Raji (cell line): ENCODE measurements around the gene SOX21.

ENCODE experiments used
- POLR2A ChIP-seq: IDR thresholded peaks from 2 replicates; pipeline ENCODE4 v1.6.1; 2011; ENCODE audit warnings: low read depth, low read length, control low read depth; ENCODE audit not compliant: insufficient read depth

SOX21 gene

GRCh38 chr13:94711561-94712286, 621 bp downstream of the SOX21 start:
- no peak for TF ChIP-seq POLR2A

DNA sequence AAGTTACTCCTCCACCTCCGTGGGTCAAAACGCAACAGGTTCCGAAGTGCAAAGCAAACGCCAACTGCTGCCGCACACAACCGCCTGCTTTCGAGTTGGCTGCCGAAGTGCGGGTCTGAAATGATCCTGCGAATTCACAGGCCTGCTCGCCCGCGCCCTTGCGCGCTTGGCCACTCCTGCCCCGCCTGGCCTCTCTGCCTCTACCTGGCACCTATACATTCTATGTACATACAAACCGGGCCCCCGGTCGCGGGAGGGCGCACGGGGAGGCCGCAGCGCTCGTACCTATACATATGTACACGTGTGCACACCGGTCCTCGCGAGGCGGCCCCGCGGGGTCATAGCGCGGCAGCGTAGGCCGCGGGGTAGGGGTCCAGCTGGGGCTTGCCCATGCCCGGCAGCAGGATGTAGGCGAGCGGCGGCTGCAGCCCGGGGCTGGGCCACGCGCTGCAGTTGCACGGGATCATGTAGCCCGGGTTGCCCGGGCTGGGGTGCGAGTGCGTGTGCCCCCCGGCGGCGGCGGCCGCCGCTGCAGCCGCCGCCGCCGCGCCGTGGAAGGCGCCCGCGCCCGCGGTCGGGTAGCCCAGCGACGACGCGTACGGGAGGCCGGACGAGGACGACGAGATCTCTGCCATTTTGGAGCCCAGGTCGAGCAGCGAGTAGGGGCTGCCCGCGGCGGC, 1.3 kb downstream of the SOX21 start:
- no peak for TF ChIP-seq POLR2A

DNA sequence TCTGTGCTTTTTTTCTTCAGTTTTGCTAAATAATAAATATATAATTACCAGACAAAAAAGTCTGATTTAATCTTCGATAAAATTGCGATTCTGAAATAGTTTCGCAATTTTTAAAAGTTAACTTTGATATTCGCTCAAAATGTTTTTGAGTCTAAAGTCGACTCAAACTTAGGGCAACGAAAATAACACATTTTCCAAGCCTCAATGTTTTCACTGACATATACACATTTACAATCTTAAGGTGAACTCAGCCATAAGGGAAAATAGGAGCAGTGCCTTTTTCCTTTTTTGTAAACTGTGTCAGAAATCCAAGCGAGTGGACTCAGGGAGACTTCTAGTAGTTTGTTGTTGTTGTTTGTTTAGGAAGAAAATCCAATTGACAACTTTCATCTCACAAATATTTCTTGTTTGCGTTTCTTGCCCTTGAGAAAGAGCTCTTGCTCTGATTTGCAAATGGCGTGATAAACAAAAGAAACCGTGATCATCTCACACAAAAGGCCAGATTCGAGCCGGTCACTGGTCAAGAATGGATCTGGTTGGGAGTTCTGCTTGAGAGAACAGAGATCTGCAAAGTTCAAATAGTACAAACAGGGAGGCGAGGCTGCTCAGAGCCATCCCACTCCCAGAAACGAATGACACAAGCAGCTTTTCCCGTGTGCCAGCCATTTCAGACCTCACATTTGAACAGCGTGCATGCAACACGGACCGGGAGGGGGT, 2.1 kb downstream of the SOX21 start:
- no peak for TF ChIP-seq POLR2A

- no peak for TF ChIP-seq POLR2A
These were observed 3.1 kb downstream of the SOX21 start for GRCh38 chr13:94709001-94709834.

DNA sequence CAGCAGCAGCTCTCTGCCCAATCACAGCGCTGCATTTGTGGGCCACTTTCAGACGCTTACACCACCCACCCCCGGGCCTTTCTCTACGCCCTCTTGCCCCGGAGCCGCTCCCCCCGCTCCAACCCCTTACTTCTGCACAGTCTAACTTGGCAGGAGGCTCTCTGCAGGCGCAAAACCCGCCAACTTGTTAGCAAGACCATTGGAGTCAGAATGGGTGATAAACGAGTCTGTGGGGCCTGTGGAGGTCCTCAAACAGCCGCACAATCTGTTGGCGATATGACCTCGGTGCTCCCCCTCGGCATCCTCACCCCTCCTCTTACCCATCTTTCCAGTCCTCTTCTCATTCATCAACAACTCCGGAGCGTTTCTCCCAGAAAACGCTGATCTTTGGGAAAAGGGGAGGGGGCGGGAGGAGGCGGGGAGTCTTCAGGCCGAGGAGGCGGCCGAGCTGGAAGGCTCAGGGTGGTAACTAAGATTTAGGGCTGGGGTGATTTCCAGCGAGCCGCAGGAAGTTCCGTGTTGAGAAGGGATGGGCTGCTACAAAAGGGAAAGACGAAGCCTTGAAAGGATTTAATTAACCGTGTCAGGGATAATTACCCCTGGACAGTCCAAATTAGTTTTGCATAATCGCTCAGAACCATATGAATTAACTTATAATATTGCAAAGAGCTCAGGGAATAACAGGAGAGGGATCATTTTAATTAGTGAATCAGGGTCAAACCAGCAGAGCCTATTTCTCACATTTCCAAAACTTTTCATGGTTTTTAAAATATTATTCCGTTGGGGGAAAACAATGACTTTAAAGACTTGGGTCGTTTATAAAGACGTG, 4.1 kb downstream of the SOX21 start:
- TF ChIP-seq POLR2A = no peak

DNA sequence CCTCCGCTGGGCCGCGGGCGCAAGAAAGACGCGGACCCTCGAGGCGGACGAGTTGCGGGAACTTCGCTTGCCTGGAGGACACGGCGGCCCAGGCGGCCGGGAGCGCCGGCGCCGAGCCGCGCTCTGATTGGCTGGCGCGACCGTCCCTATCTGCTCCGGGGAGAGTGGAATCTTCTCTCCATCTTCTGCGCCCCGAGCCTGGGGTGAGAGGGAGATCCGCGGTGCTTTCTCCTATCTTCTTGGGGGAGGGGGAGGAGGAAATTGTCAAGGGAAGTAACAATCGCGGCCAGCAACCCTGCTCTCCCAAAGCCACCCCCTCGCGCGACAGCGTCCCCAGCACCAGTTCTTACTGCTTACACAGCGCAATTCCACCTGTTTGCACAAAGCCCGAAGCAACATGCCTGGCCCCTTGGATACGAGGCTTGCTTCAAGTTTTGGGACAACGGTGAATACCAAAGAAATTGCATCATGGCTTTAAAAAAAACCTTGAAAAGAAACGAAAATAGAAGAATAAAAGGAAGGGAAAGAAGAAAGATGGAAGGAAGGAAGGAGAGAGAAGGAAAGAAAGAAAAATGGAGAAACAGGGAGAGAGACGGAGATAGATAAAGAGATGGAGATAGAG, 4.8 kb downstream of the SOX21 start:
- no peak for TF ChIP-seq POLR2A

GRCh38 chr13:94706843-94707399, 5.4 kb downstream of the SOX21 start:
- TF ChIP-seq POLR2A = no peak

GRCh38 chr13:94706101-94706842, 6.1 kb downstream of the SOX21 start:
- no peak for TF ChIP-seq POLR2A

GRCh38 chr13:94705081-94706030, 7.0 kb downstream of the SOX21 start:
- TF ChIP-seq POLR2A = no peak

GRCh38 chr13:94704377-94705080, 7.8 kb downstream of the SOX21 start:
- no peak for TF ChIP-seq POLR2A

DNA sequence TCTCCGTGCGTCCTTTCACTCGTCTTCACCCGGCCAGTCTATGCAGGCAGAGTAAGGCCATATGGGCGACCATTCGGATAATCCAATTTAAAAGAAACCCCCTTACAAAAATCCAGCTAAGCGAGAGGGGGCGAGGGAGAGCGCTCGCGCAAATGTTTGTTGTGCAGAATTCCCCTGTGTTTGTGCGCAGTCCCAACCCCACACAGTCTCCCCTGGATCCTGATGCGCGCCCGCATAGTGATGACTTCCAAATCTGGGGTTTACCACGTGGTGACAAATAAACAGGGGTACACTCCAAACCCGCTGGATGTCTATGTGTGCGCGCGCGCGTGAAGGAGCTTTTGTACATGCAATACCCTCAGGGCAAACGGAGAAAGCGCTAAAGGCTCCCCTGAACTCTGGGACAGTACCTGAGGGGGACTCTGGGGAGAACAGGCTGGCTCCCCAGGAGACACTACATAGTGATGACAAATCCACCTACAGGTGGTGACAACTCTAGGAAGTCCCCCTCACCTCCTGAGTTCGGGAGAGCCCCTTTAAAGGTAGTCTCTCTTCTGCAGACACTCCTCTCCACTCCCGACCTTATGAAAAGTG, 8.5 kb downstream of the SOX21 start:
- TF ChIP-seq POLR2A = no peak

DNA sequence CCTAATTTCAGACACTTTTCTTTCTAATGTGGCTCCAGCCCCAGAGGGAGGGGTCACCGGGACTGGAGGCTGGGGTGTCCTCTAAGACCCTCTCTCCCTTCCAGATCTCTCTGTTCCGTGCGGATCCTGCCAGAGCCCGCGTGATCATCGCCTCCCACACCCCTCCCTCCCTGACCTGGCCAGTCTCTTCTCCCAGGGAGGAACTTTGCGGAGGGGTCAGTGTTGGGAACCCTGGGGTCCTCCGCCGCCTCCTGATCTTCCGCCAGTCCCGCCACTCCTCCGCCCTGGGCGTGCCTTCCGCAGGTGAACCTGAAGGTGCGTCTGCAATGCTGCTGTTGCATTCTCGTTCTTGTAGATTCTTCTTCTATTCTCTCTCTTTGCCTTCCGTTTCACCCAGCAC, 9.1 kb downstream of the SOX21 start:
- no peak for TF ChIP-seq POLR2A
